HepG2 (cell line): ENCODE results near the gene ZNF181. TPM values are rescaled to one million over a fixed set of nuclear protein-coding genes. Genes with fewer than 3 reads are reported as not detected.

Experiments
- ELF3 ChIP-seq: IDR thresholded peaks from 2 replicates; pipeline ENCODE4 v1.6.1; 2016; ENCODE audit warnings: missing genetic modification reagents, missing compliant biosample characterization
- ETV5 ChIP-seq: IDR thresholded peaks from 2 replicates; pipeline ENCODE4 v1.6.1; 2018; ENCODE audit warnings: missing biosample characterization, missing genetic modification reagents, inconsistent platforms, borderline replicate concordance
- GATAD1 ChIP-seq: IDR thresholded peaks from 2 replicates; pipeline ENCODE4 v1.6.1; 2016; ENCODE audit warnings: missing genetic modification reagents, missing compliant biosample characterization
- GPN1 ChIP-seq: sonication (generic); formaldehyde crosslinking; IDR thresholded peaks from 2 replicates; pipeline ENCODE4 v1.5.1; 2020; ENCODE audit warnings: missing genetic modification reagents, borderline replicate concordance
- IKZF1 ChIP-seq: fragments of 450-650 bp; IDR thresholded peaks from 2 replicates; pipeline ENCODE4 v1.7.1; 2016
- MBNL3 ChIP-seq: fragments of 250-450 bp; sonication (Bioruptor Pico); conservative IDR thresholded peaks from 2 replicates; pipeline ENCODE4 v1.8.0; 2022; ENCODE audit warnings: mild to moderate bottlenecking, inconsistent platforms
- MED1 ChIP-seq: sonication (generic); formaldehyde crosslinking; IDR thresholded peaks from 2 replicates; pipeline ENCODE4 v1.4.0; 2020; ENCODE audit warnings: missing genetic modification reagents
- PPARG ChIP-seq: conservative IDR thresholded peaks from 2 replicates; pipeline ENCODE4 v1.6.1; 2016; ENCODE audit warnings: missing biosample characterization, missing genetic modification reagents
- SMARCC2 ChIP-seq: fragments of 450-650 bp; IDR thresholded peaks from 2 replicates; pipeline ENCODE4 v1.6.1; 2017; ENCODE audit warnings: antibody characterized with exemption, mild to moderate bottlenecking
- SNRNP70 ChIP-seq: fragments of 200-400 bp; formaldehyde crosslinking; IDR thresholded peaks from 2 replicates; pipeline ENCODE4 v1.6.1; 2017; ENCODE audit warnings: mild to moderate bottlenecking, low read depth, low read length, moderate library complexity
- SP4 ChIP-seq: sonication (generic); formaldehyde crosslinking; IDR thresholded peaks from 2 replicates; pipeline ENCODE4 v1.8.1; 2023; ENCODE audit warnings: mild to moderate bottlenecking, missing genetic modification reagents
- TCF7L2 ChIP-seq: IDR thresholded peaks from 2 replicates; pipeline ENCODE4 v1.6.1; 2011; ENCODE audit warnings: mild to moderate bottlenecking, low read depth, low read length, moderate library complexity
- THAP11 ChIP-seq: IDR thresholded peaks from 2 replicates; pipeline ENCODE4 v1.6.1; 2016; ENCODE audit warnings: missing biosample characterization, missing genetic modification reagents
- U2AF1 ChIP-seq: fragments of 200-400 bp; formaldehyde crosslinking; optimal IDR thresholded peaks from 2 replicates; pipeline ENCODE3; 2017; ENCODE audit warnings: mild to moderate bottlenecking, low read depth, low read length
- ZFP41 ChIP-seq: sonication (generic); formaldehyde crosslinking; IDR thresholded peaks from 2 replicates; pipeline ENCODE4 v1.4.0; 2020; ENCODE audit warnings: mild to moderate bottlenecking, missing genetic modification reagents, borderline replicate concordance
- ZNF30 ChIP-seq: sonication (generic); formaldehyde crosslinking; IDR thresholded peaks from 2 replicates; pipeline ENCODE4 v1.5.0; 2020; ENCODE audit warnings: mild to moderate bottlenecking, missing genetic modification reagents
- ZNF337 ChIP-seq: sonication (generic); formaldehyde crosslinking; IDR thresholded peaks from 2 replicates; pipeline ENCODE4 v1.5.1; 2020; ENCODE audit warnings: missing genetic modification reagents, low read depth, mild to moderate bottlenecking, borderline replicate concordance
- ZNF550 ChIP-seq: sonication (generic); formaldehyde crosslinking; IDR thresholded peaks from 2 replicates; pipeline ENCODE4 v1.4.0; 2020; ENCODE audit warnings: mild to moderate bottlenecking, missing genetic modification reagents, borderline replicate concordance
- ZNF605 ChIP-seq: sonication (generic); formaldehyde crosslinking; IDR thresholded peaks from 2 replicates; pipeline ENCODE4 v1.8.0; 2022; ENCODE audit warnings: mild to moderate bottlenecking, missing genetic modification reagents
- ZNF615 ChIP-seq: sonication (generic); formaldehyde crosslinking; IDR thresholded peaks from 2 replicates; pipeline ENCODE4 v1.5.0; 2020; ENCODE audit warnings: mild to moderate bottlenecking, missing genetic modification reagents, borderline replicate concordance
- ZNF713 ChIP-seq: sonication (generic); formaldehyde crosslinking; IDR thresholded peaks from 2 replicates; pipeline ENCODE4 v1.4.0; 2020; ENCODE audit warnings: mild to moderate bottlenecking, missing genetic modification reagents
- ZNF724P ChIP-seq: sonication (generic); formaldehyde crosslinking; IDR thresholded peaks from 2 replicates; pipeline ENCODE4 v1.8.0; 2022; ENCODE audit warnings: missing genetic modification reagents, borderline replicate concordance
- polyA plus RNA-seq, 8 experiments: library from polyadenylated mRNA; depleted of rRNA in 3 of 8; stranded (reverse) in 7 of 8; unstranded in 1 of 8; fragments of >200 nt; fragmentation: Illumina TruSeq in 4 of 8; extraction: Trizol in 4 of 8; gene quantifications; 2 replicates each; pipeline versions ENCODE4 v1.2.1 to v1.2.3, GENCODE V29; 2011 to 2016; ENCODE audit warnings: low read depth in 4 of 8, missing spikeins in 1 of 8, mixed read lengths in 1 of 8; ENCODE audit not compliant: insufficient read depth in 1 of 8
- total RNA-seq, 5 experiments: library from RNA; depleted of rRNA; stranded (reverse); fragments of >200 nt; fragmentation: Illumina TruSeq; extraction: Trizol; gene quantifications; 2 replicates each; pipeline ENCODE4 v1.2.3, GENCODE V29; 2016; ENCODE audit warnings: low read depth in 1 of 5
- TF ChIP-seq, protein P1 (sequence below): sonication (generic); formaldehyde crosslinking; IDR thresholded peaks from 2 replicates; pipeline ENCODE4 v1.4.0; 2020; ENCODE audit warnings: mild to moderate bottlenecking, missing genetic modification reagents
- TF ChIP-seq, protein P2 (sequence below): sonication (generic); IDR thresholded peaks from 2 replicates; pipeline ENCODE4 v1.6.1; 2016; ENCODE audit warnings: low read depth, borderline replicate concordance

ZNF181 gene
- total and polyA plus RNA-seq, 2 of the 13 experiments (the other 11 are each of a cell fraction or from before 2014, with no cell fraction given): 10.6 to 15.5 TPM

DNA sequence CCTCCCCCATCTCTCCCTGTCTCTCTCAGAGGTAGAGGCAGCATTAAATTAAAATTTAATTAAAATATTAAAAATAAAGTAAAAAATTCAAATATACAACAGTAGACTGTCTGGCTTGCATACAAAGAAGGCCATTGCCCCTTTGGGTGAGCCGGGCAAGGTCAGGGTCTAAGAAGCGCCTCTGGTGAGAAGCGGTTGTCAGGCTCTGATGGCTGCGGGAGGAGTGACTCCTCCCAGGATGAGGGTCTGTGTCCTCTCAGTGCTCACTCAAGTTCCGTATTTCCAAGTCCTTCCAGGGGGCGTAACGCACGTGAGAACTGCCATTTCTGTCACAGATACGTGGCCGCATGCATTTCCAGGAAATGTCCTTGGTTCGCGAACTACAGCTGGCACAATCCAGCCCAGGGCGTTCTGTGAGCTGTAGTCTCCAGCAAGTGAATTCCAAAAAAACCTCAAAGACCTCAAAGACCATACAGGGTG, 737 bp upstream of the ZNF181 start (continued):
- TF ChIP-seq SNRNP70 (no peak), ZFP41 (CRISPR knock-in tag) (no peak), SP4 (CRISPR knock-in tag) (peak; percentile 7; the same call in 1 of the 2 replicates), MBNL3 (CRISPR knock-in tag) (no peak), ZNF713 (CRISPR knock-in tag) (no peak), IKZF1 (no peak), THAP11 (CRISPR knock-in tag) (no peak), ZNF724P (0 out of 2 replicates have a peak, but pooled peaks have one; percentile 65), U2AF1 (no peak), ETV5 (CRISPR knock-in tag) (peak; percentile 22; the same call in 1 of the 2 replicates), PPARG (CRISPR knock-in tag) (no peak), ELF3 (CRISPR knock-in tag) (peak; percentile 54), GPN1 (CRISPR knock-in tag) (no peak), SMARCC2 (no peak), ZNF337 (CRISPR knock-in tag) (no peak), MED1 (CRISPR knock-in tag) (peak; percentile 47; the same call in 1 of the 2 replicates), ZNF30 (CRISPR knock-in tag) (no peak), ZNF550 (CRISPR knock-in tag) (no peak), ZNF605 (CRISPR knock-in tag) (0 out of 2 replicates have a peak, but pooled peaks have one; percentile 71), TCF7L2 (no peak), GATAD1 (CRISPR knock-in tag) (no peak), ZNF615 (CRISPR knock-in tag) (no peak)
- TF ChIP-seq, protein P1, sequence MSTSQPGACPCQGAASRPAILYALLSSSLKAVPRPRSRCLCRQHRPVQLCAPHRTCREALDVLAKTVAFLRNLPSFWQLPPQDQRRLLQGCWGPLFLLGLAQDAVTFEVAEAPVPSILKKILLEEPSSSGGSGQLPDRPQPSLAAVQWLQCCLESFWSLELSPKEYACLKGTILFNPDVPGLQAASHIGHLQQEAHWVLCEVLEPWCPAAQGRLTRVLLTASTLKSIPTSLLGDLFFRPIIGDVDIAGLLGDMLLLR: peak; percentile 86
- TF ChIP-seq, protein P2, sequence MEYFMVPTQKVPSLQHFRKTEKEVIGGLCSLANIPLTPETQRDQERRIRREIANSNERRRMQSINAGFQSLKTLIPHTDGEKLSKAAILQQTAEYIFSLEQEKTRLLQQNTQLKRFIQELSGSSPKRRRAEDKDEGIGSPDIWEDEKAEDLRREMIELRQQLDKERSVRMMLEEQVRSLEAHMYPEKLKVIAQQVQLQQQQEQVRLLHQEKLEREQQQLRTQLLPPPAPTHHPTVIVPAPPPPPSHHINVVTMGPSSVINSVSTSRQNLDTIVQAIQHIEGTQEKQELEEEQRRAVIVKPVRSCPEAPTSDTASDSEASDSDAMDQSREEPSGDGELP: peak; percentile 68; the same call in 1 of the 2 replicates
